SH-SY5Y (cell line): ENCODE results near the gene PPP3CA.

Experiments used
- GATA2 ChIP-seq: IDR thresholded peaks from 2 replicates; pipeline ENCODE4 v1.6.1; 2011; ENCODE audit warnings: mild to moderate bottlenecking, low read depth, low read length
- GATA3 ChIP-seq: IDR thresholded peaks from 2 replicates; pipeline ENCODE4 v1.6.1; 2011; ENCODE audit warnings: low read depth, mild to moderate bottlenecking, low read length, moderate library complexity

The PPP3CA gene

DNA sequence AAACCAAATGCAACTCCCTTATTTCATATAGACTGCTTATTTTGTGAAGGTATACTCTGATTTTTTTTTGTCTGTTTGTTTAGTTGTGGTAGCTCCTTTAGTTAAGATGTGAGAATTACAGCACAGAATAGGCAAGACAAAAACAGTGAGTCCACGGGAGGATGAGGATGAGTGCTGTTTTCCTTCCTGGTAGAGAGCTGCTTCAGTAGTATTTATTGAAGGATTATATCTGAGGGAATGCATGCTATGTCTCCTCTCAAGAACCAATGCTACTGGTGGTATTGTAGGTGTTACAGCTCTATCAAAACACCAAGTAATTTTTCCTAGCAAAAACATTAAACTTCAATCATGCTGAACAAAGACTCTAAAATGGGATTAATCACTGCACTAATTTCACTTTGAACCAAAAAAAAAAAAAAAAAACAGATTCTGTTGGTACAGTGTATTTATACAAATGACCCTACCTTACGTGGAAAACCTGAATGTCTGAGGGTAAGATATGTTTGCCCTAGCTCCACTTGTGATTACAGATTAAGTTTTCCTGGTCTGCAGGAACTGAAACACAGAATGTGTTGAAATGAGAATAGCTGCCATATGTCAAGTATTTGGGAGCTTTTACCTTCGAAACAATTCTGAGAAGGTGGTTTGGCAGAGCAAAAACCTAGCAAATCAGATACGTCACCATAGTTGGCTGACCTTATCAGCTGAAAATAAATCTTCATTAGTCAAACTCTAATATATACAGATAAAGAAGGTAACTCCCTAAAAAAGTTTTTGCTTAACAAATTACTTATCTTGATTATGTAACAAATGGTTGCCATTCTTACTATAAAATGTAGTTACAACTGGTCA is 40.3 kb downstream of the PPP3CA start:
- TF ChIP-seq GATA3 = no peak
- TF ChIP-seq GATA2 = no peak

DNA sequence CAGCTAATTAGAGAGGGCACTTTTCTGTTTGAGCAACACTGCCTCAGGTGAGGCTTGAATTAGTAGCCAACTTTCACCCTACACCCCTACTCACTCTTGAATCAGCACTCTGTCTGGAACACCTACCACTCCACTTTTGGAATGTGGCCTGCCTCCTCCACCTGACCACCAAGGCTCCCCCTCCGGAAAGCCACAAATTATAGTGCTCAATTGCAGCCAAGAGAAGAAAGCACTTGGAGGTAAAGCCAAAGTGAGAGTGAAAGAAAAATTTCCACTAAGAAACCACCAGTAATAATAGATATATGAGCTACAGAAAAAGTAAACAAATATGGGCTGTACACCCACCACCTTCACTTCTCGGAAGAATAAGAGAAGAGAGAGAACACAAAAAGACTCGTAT is 41.1 kb downstream of the PPP3CA start:
- TF ChIP-seq GATA2 = no peak
- no peak for TF ChIP-seq GATA3

DNA sequence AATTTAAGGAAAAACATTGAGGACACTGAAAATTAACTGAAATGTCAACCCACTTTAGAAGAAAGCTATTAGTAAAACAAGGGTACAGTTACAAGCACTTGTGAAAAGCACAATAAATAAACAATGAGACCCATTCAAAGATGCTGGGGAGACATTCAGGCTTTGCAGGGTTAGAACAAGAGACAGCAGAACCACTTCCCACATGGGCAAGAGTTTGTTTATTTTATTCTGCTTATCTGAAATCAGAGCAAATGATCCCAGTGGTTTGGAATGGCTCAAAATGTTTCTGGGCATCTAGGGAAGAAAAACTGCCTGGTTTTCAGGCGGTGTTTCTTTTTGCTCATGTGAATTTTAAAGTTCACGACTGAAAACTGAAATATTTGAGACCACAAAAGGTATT is 42.4 kb downstream of the PPP3CA start:
- peak; percentile 65; the same call in 1 of the 2 replicates for TF ChIP-seq GATA2
- no peak for TF ChIP-seq GATA3

- TF ChIP-seq GATA3 (no peak), GATA2 (no peak)
These were observed 47.3 kb downstream of the PPP3CA start for GRCh38 chr4:101299899-101300540.

- TF ChIP-seq GATA2 = no peak
- TF ChIP-seq GATA3 = no peak
These were observed 48.3 kb downstream of the PPP3CA start for GRCh38 chr4:101299021-101299420.

GRCh38 chr4:101295691-101296090 is 51.6 kb downstream of the PPP3CA start:
- TF ChIP-seq GATA3 (no peak), GATA2 (no peak)

DNA sequence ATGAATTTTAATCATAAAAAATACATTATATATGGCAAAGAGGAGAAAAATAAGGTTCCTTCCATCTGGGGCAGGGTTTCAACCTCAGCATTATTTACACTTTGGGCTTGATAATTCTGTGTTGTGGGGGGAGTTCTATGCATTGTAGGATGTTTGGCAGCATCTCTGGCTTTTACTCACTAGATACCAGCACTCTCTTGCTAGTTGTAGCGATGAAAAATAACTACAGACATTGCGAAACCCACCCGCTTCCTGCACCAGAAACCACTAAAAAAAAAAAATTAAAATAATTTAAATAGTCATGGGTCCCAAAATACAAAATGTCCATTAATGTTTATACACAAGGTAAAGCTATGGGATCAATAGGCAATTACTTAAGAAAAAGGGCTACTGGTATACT is 52.7 kb downstream of the PPP3CA start:
- TF ChIP-seq GATA2 = no peak
- TF ChIP-seq GATA3 = no peak

DNA sequence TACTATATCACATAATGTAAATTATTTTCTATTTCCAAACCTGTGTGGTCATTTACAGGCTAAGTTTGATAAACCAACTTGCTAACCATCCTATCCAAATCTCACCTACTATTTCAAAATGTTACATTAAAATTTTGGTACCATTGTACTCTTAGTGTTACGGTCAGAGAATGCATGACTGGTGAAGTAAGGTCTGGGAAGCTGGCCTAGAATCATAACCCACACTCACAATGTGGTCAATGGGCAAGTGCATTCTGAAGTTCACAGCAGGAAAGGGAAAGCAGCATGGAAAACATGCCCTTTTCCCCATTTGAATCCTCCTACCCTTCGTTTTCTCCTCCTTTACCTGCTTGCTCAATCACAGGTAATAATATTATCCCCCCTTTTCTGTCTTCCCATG is 54.4 kb downstream of the PPP3CA start:
- TF ChIP-seq GATA2 (no peak), GATA3 (no peak)

DNA sequence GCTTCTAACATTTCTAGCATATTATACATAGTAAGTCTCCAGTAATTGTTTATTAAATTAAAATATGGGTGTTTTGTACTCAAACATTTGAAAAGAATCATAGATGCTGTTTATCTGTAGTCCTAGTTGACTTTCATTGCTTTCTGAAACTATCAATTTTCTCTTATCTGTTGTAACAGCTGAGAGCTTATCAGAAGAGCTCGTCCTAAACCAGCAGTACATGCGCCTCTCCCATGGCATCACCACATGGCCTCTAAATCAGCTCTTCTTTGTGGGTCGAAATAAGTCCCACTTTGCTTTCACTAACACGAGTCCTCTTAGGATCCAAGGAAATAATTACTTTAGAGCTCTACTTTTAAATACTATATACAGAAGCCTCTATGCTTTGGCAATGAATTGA is 55.1 kb downstream of the PPP3CA start:
- TF ChIP-seq GATA2 (peak; percentile 68), GATA3 (no peak)

DNA sequence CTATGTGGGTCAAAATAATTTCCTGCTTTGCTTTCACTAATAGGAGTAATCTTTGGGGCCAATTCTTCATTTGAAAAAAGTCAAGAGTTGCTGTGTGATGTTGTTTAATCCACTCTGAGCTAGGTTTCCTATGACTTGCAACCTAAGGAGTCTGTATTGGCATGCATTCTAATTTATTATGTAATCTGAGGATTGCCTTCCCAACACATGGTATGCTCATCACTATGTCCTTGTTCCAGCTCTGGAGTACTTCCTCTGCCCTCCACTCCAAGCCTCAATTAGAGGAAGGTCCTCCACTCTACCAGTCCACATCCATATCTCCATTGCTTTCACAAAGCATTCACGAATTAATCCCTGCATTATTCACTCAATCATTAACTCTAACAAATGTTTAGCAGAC is 56.1 kb downstream of the PPP3CA start:
- TF ChIP-seq GATA3 (no peak), GATA2 (no peak)

GRCh38 chr4:101290654-101291053 is 56.7 kb downstream of the PPP3CA start:
- TF ChIP-seq GATA3 (no peak), GATA2 (no peak)

GRCh38 chr4:101289306-101289705 is 58.0 kb downstream of the PPP3CA start:
- TF ChIP-seq GATA2 (no peak), GATA3 (no peak)

- TF ChIP-seq GATA3 (no peak), GATA2 (no peak)
These were observed 58.8 kb downstream of the PPP3CA start for GRCh38 chr4:101288365-101289145.

GRCh38 chr4:101287324-101287723 is 60.0 kb downstream of the PPP3CA start:
- no peak for TF ChIP-seq GATA3
- no peak for TF ChIP-seq GATA2
